GM12878 (cell line): ENCODE data around the gene MDM4. TPM values are rescaled to one million over a fixed set of nuclear protein-coding genes. Genes with fewer than 3 reads are reported as not detected.

ENCODE experiments used
- BACH1 ChIP-seq: fragments of 450-650 bp; IDR thresholded peaks from 2 replicates; pipeline ENCODE4 v1.6.1; 2017; ENCODE audit warnings: mild to moderate bottlenecking, borderline replicate concordance
- BHLHE40 ChIP-seq, 2 experiments: fragments of 450-650 bp in 1 of 2; IDR thresholded peaks; 2 replicates each; pipeline ENCODE4 v1.6.1; 2011 to 2017; ENCODE audit warnings: low read depth in 2 of 2, borderline replicate concordance in 1 of 2, improper control_type of control experiment in 1 of 2, low read length in 1 of 2, mild to moderate bottlenecking in 1 of 2
- CHD1 ChIP-seq: IDR thresholded peaks from 2 replicates; pipeline ENCODE4 v1.6.1; 2012; ENCODE audit warnings: low read depth, low read length, improper control_type of control experiment
- FOXM1 ChIP-seq: IDR thresholded peaks from 2 replicates; pipeline ENCODE4 v1.6.1; 2012; ENCODE audit warnings: low read depth, mild to moderate bottlenecking, inconsistent platforms, low read length, moderate library complexity
- GABPA ChIP-seq: IDR thresholded peaks from 2 replicates; pipeline ENCODE4 v1.6.1; 2014; ENCODE audit warnings: antibody characterized with exemption, low read depth, mild to moderate bottlenecking, inconsistent platforms
- HDAC2 ChIP-seq: fragments of 200-600 bp; sonication (generic); IDR thresholded peaks from 2 replicates; pipeline ENCODE4 v1.6.1; 2017
- KDM1A ChIP-seq: fragments of 200-600 bp; sonication (generic); IDR thresholded peaks from 2 replicates; pipeline ENCODE4 v1.6.1; 2016; ENCODE audit warnings: borderline replicate concordance
- KLF5 ChIP-seq: fragments of 450-650 bp; IDR thresholded peaks from 2 replicates; pipeline ENCODE4 v1.6.1; 2014; ENCODE audit warnings: mild to moderate bottlenecking; ENCODE audit not compliant: partially characterized antibody
- MYB ChIP-seq: fragments of 150-350 bp; IDR thresholded peaks from 2 replicates; pipeline ENCODE4 v1.6.1; 2014; ENCODE audit warnings: mild to moderate bottlenecking, low read depth, low read length, borderline replicate concordance
- NFIC ChIP-seq: IDR thresholded peaks from 2 replicates; pipeline ENCODE4 v1.6.1; 2012; ENCODE audit warnings: low read depth, mild to moderate bottlenecking, inconsistent platforms, low read length, moderate library complexity
- SMAD1 ChIP-seq: fragments of 450-650 bp; IDR thresholded peaks from 2 replicates; pipeline ENCODE4 v1.6.1; 2018; ENCODE audit warnings: mild to moderate bottlenecking, low read depth; ENCODE audit not compliant: partially characterized antibody
- SMAD5 ChIP-seq: IDR thresholded peaks from 2 replicates; pipeline ENCODE4 v1.6.1; 2016; ENCODE audit warnings: antibody characterized with exemption, low read depth
- TAF1 ChIP-seq: IDR thresholded peaks from 2 replicates; pipeline ENCODE4 v1.6.1; 2011; ENCODE audit warnings: mild to moderate bottlenecking, low read depth, low read length, borderline replicate concordance
- TCF3 ChIP-seq: IDR thresholded peaks from 2 replicates; pipeline ENCODE4 v1.6.1; 2012; ENCODE audit warnings: low read depth, mild to moderate bottlenecking, low read length, borderline replicate concordance; ENCODE audit not compliant: insufficient read depth
- ZSCAN29 ChIP-seq: fragments of 450-650 bp; IDR thresholded peaks from 2 replicates; pipeline ENCODE4 v1.6.1; 2017; ENCODE audit warnings: mild to moderate bottlenecking, moderate library complexity
- polyA plus RNA-seq, 11 experiments: library from polyadenylated mRNA; depleted of rRNA in 4 of 11; unstranded in 6 of 11; stranded (reverse) in 5 of 11; fragments of >200 nt; fragmentation: Nextera tagmentation in 4 of 11; fragmentation: Illumina TruSeq in 1 of 11; extraction: Ambion mirVana in 4 of 11; extraction: Trizol in 1 of 11; gene quantifications; 1 replicate in 1 of 11; 2 replicates in 10 of 11; pipeline versions ENCODE4 v1.2.1 to v1.2.3, GENCODE V29; 2011 to 2016; ENCODE audit warnings: inconsistent platforms in 2 of 11, missing spikeins in 2 of 11, low read depth in 1 of 11
- total RNA-seq, 4 experiments: library from RNA; depleted of rRNA in 3 of 4; stranded (reverse); fragments of >200 nt in 3 of 4; fragmentation: Illumina TruSeq in 1 of 4; extraction: Trizol in 1 of 4; gene quantifications; 2 replicates each; pipeline versions ENCODE4 v1.2.1 to v1.2.3, GENCODE V29; 2013 to 2021
- TF ChIP-seq, protein P1 (sequence below): IDR thresholded peaks from 2 replicates; pipeline ENCODE4 v1.6.1; 2011; ENCODE audit warnings: borderline replicate concordance, low read depth, mild to moderate bottlenecking, moderate library complexity, mixed read lengths, low read length; ENCODE audit not compliant: insufficient read depth; ENCODE audit errors: extremely low read length
- TF ChIP-seq, protein P2 (sequence below): IDR thresholded peaks from 2 replicates; pipeline ENCODE4 v1.6.1; 2012; ENCODE audit warnings: low read depth, low read length, improper control_type of control experiment
- TF ChIP-seq, protein P3 (sequence below): fragments of 450-650 bp; IDR thresholded peaks from 2 replicates; pipeline ENCODE4 v1.6.1; 2016; ENCODE audit warnings: mild to moderate bottlenecking, moderate library complexity, borderline replicate concordance
- TF ChIP-seq, protein P4 (sequence below): IDR thresholded peaks from 2 replicates; pipeline ENCODE4 v1.6.1; 2011; ENCODE audit warnings: mild to moderate bottlenecking, low read depth, low read length, moderate library complexity; ENCODE audit not compliant: insufficient replicate concordance
- TF ChIP-seq, protein P5 (sequence below): fragments of 450-650 bp; formaldehyde crosslinking; IDR thresholded peaks from 2 replicates; pipeline ENCODE4 v1.4.0; 2022; ENCODE audit warnings: mild to moderate bottlenecking, moderate library complexity

Gene MDM4
- total and polyA plus RNA-seq, 10 of the 15 experiments (the other 5 are each of a cell fraction or from before 2014, with no cell fraction given), result 2.5 to 74.4 (median 22.7) TPM

DNA sequence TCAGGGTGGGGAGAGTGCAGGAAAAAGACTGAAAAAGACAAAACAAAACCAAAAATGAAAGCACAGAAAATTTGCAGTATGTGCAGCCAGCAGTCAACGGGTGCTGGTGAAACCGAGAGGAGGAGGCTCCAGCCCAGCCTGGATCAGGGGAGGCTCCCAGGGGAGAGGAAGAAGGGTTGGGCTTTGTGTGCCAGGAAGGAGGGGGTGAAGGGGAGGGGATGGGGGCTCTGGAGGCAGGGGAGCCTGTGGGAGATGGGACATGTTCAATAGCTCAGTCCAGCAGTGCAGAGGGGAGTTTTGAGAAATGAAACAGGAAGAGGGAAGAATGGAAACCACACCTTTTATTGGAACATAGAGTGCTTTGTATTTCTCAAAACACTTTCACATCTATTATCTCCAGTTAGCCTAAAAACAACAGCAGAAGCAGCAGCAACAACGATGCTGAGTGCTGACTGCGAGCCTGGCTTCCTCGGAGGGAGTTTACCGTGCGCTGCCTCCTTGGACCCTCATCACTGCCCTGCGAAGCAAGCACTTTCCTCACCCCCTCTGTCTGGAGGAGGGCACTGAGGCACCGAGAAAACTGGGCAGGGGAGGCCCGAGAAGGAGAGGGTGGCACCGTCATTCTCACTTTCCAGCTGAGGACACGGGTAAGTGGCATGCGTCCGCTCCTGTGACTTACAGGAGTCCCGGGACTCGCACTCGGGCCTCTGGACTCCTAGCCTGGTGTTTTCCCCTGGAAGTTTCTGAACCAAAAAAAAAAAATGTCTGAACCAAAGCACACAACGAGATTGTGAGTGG is 62.9 kb downstream of the MDM4 start (continued):
- TF ChIP-seq, protein P1, sequence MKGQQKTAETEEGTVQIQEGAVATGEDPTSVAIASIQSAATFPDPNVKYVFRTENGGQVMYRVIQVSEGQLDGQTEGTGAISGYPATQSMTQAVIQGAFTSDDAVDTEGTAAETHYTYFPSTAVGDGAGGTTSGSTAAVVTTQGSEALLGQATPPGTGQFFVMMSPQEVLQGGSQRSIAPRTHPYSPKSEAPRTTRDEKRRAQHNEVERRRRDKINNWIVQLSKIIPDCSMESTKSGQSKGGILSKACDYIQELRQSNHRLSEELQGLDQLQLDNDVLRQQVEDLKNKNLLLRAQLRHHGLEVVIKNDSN, result no peak
- TF ChIP-seq NFIC (no peak; the same call in 1 of the 2 replicates), CHD1 (no peak), BACH1 (no peak), SMAD5 (no peak), KDM1A (no peak), ZSCAN29 (no peak), KLF5 (no peak), TCF3 (no peak), SMAD1 (no peak), FOXM1 (no peak), MYB (no peak), HDAC2 (no peak), TAF1 (no peak), BHLHE40 (IDR thresholded peaks at IDR 0.05; ENCODE audit: borderline replicate concordance in 1 of 2, low read depth in 2 of 2, low read length in 1 of 2) (peak; percentile 22 to 44; a peak in 2 of 4 replicates), GABPA (no peak)
- TF ChIP-seq, protein P2, sequence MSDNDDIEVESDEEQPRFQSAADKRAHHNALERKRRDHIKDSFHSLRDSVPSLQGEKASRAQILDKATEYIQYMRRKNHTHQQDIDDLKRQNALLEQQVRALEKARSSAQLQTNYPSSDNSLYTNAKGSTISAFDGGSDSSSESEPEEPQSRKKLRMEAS, result no peak
- TF ChIP-seq, protein P3, sequence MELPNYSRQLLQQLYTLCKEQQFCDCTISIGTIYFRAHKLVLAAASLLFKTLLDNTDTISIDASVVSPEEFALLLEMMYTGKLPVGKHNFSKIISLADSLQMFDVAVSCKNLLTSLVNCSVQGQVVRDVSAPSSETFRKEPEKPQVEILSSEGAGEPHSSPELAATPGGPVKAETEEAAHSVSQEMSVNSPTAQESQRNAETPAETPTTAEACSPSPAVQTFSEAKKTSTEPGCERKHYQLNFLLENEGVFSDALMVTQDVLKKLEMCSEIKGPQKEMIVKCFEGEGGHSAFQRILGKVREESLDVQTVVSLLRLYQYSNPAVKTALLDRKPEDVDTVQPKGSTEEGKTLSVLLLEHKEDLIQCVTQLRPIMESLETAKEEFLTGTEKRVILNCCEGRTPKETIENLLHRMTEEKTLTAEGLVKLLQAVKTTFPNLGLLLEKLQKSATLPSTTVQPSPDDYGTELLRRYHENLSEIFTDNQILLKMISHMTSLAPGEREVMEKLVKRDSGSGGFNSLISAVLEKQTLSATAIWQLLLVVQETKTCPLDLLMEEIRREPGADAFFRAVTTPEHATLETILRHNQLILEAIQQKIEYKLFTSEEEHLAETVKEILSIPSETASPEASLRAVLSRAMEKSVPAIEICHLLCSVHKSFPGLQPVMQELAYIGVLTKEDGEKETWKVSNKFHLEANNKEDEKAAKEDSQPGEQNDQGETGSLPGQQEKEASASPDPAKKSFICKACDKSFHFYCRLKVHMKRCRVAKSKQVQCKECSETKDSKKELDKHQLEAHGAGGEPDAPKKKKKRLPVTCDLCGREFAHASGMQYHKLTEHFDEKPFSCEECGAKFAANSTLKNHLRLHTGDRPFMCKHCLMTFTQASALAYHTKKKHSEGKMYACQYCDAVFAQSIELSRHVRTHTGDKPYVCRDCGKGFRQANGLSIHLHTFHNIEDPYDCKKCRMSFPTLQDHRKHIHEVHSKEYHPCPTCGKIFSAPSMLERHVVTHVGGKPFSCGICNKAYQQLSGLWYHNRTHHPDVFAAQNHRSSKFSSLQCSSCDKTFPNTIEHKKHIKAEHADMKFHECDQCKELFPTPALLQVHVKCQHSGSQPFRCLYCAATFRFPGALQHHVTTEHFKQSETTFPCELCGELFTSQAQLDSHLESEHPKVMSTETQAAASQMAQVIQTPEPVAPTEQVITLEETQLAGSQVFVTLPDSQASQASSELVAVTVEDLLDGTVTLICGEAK, result no peak
- TF ChIP-seq, protein P4, sequence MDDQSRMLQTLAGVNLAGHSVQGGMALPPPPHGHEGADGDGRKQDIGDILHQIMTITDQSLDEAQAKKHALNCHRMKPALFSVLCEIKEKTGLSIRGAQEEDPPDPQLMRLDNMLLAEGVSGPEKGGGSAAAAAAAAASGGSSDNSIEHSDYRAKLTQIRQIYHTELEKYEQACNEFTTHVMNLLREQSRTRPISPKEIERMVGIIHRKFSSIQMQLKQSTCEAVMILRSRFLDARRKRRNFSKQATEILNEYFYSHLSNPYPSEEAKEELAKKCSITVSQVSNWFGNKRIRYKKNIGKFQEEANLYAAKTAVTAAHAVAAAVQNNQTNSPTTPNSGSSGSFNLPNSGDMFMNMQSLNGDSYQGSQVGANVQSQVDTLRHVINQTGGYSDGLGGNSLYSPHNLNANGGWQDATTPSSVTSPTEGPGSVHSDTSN, result no peak
- TF ChIP-seq, protein P5, sequence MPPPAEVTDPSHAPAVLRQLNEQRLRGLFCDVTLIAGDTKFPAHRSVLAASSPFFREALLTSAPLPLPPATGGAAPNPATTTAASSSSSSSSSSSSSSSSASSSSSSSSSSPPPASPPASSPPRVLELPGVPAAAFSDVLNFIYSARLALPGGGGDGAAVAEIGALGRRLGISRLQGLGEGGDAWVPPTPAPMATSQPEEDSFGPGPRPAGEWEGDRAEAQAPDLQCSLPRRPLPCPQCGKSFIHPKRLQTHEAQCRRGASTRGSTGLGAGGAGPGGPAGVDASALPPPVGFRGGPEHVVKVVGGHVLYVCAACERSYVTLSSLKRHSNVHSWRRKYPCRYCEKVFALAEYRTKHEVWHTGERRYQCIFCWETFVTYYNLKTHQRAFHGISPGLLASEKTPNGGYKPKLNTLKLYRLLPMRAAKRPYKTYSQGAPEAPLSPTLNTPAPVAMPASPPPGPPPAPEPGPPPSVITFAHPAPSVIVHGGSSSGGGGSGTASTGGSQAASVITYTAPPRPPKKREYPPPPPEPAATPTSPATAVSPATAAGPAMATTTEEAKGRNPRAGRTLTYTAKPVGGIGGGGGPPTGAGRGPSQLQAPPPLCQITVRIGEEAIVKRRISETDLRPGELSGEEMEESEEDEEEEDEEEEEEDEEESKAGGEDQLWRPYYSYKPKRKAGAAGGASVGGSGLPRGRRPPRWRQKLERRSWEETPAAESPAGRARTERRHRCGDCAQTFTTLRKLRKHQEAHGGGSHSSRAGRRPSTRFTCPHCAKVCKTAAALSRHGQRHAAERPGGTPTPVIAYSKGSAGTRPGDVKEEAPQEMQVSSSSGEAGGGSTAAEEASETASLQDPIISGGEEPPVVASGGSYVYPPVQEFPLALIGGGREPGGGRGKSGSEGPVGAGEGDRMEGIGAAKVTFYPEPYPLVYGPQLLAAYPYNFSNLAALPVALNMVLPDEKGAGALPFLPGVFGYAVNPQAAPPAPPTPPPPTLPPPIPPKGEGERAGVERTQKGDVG (CRISPR knock-in tag), result no peak
